Cardiac atrium fibroblast (primary cell): ENCODE data around the gene PLD4. TPM values are rescaled to one million over a fixed set of nuclear protein-coding genes. Genes with fewer than 3 reads are reported as not detected.

Source experiments
- total RNA-seq: library from RNA; depleted of rRNA; stranded (reverse); fragments of >200 nt; gene quantifications from 2 replicates; pipeline ENCODE4 v1.2.3, GENCODE V29; 2015

PLD4 gene
- not detected in 2 replicates for total RNA-seq

GRCh38 chr14:104924421-104925213 lies at the start of gene PLD4:
TSS of gene PLD4 (plus strand) at chr14:104924879. CDS start at chr14:104927141, 2,262 bp downstream.

GRCh38 chr14:104977681-104978653 lies 53.3 kb downstream of the PLD4 start, which contains the start of gene AHNAK2:
TSS of gene AHNAK2 (minus strand) at chr14:104978374. CDS start at chr14:104978237, 137 bp downstream.

Other genes with a start within 250 kb of the PLD4 start
- gene INF2, start 235.3 kb upstream of the PLD4 start, total RNA-seq = 51.7 and 52.7 TPM in 2 replicates
- 6.3 and 13.0 TPM in 2 replicates for gene ADSS1, start 200.7 kb upstream of the PLD4 start, total RNA-seq
- gene SIVA1, start 171.7 kb upstream of the PLD4 start, total RNA-seq = 184 and 211 TPM in 2 replicates
- gene AKT1, start 129.1 kb upstream of the PLD4 start, total RNA-seq = 115 and 128 TPM in 2 replicates
- 3.1 and 3.4 TPM in 2 replicates for gene ZBTB42, start 123.8 kb upstream of the PLD4 start, total RNA-seq
- gene CEP170B, start 59.6 kb upstream of the PLD4 start, total RNA-seq = 17.5 and 17.8 TPM in 2 replicates
- 28.5 and 28.7 TPM in 2 replicates for gene AHNAK2, start 53.5 kb downstream of the PLD4 start, total RNA-seq
- 4.9 and 11.5 TPM in 2 replicates for gene CLBA1, start 60.9 kb downstream of the PLD4 start, total RNA-seq
- gene CDCA4, start 96.2 kb downstream of the PLD4 start, total RNA-seq = 11.4 and 11.5 TPM in 2 replicates
- gene GPR132, start 140.6 kb downstream of the PLD4 start, total RNA-seq = not detected in 2 replicates
- gene JAG2, start 243.9 kb downstream of the PLD4 start, total RNA-seq = 4.3 and 4.4 TPM in 2 replicates